ENCODE measurements around the gene KCNB1. TPM values are rescaled to one million over a fixed set of nuclear protein-coding genes. Genes with fewer than 3 reads are reported as not detected.

Gene KCNB1
- total and polyA plus RNA-seq, 4 donors, result under 0.01 to 3.4 (median 1.4) TPM

- TF ChIP-seq RAD21 (IDR thresholded peaks at IDR 0.05) (no peak), NR2F2 (IDR thresholded peaks at IDR 0.05) (no peak), RXRA (IDR thresholded peaks at IDR 0.05) (no peak)
- Histone ChIP-seq H3K27ac (ENCODE audit: low read depth in 1 of 2, low read length in 2 of 2) (no peak overlapping the region), H3K4me1 (ENCODE audit: control insufficient read depth in 4 of 4, insufficient read depth in 4 of 4, low read length in 3 of 4) (peaks cover 10 to 40% (median 30%) of the 10 kb centered on the region in 4 donors), H3K4me3 (ENCODE audit: low read depth in 1 of 3, low read length in 3 of 3) (no peak overlapping the region), H3K36me3 (ENCODE audit: control insufficient read depth in 4 of 4, insufficient read depth in 3 of 4, low read depth in 1 of 4, low read length in 3 of 4) (no peaks in the 10 kb centered on the region), H3K9me3 (ENCODE audit: control insufficient read depth in 4 of 4, low read length in 3 of 4) (no peaks in the 10 kb centered on the region), H3K9ac (ENCODE audit: low read depth in 1 of 2, low read length in 2 of 2) (no peak overlapping the region), H3K27me3 (ENCODE audit: control insufficient read depth in 4 of 4, insufficient read depth in 4 of 4, low read length in 3 of 4) (no peaks in the 10 kb centered on the region)
- no peak for DNase-seq (ENCODE audit: low spot score)
- 85% methylated on average over 4 of the region's 4 CpGs for WGBS
Measured at GRCh38 chr20:49352751-49353150, 129.7 kb downstream of the KCNB1 start.

GRCh38 chr20:49351775-49352174 lies 130.7 kb downstream of the KCNB1 start:
- Histone ChIP-seq H3K9ac (ENCODE audit: low read depth in 1 of 2, low read length in 2 of 2) (no peak overlapping the region), H3K36me3 (ENCODE audit: control insufficient read depth in 4 of 4, insufficient read depth in 3 of 4, low read depth in 1 of 4, low read length in 3 of 4) (no peaks in the 10 kb centered on the region), H3K27ac (ENCODE audit: low read depth in 1 of 2, low read length in 2 of 2) (no peak overlapping the region), H3K27me3 (ENCODE audit: control insufficient read depth in 4 of 4, insufficient read depth in 4 of 4, low read length in 3 of 4) (no peaks in the 10 kb centered on the region), H3K9me3 (ENCODE audit: control insufficient read depth in 4 of 4, low read length in 3 of 4) (no peaks in the 10 kb centered on the region), H3K4me1 (ENCODE audit: control insufficient read depth in 4 of 4, insufficient read depth in 4 of 4, low read length in 3 of 4) (peaks cover 10 to 33% (median 25%) of the 10 kb centered on the region in 4 donors), H3K4me3 (ENCODE audit: low read depth in 1 of 3, low read length in 3 of 3) (no peak overlapping the region)
- no peak for DNase-seq (ENCODE audit: low spot score)
- TF ChIP-seq ZBTB33 (IDR thresholded peaks at IDR 0.05) (no peak), EGR1 (IDR thresholded peaks at IDR 0.05; ENCODE audit: low read depth in 2 of 2) (no peak), ATF3 (IDR thresholded peaks at IDR 0.05) (no peak), GABPA (IDR thresholded peaks at IDR 0.05 in 1 of 2, conservative IDR thresholded peaks at IDR 0.05 in 1 of 2) (no peak), HNF4G (IDR thresholded peaks at IDR 0.05) (no peak), REST (IDR thresholded peaks at IDR 0.05) (no peak), RAD21 (IDR thresholded peaks at IDR 0.05) (no peak), RXRA (IDR thresholded peaks at IDR 0.05) (no peak), MAX (IDR thresholded peaks at IDR 0.05) (no peak), NR2F2 (IDR thresholded peaks at IDR 0.05) (no peak), FOXA1 (IDR thresholded peaks at IDR 0.05) (no peak), FOXA2 (IDR thresholded peaks at IDR 0.05) (no peak), HNF4A (conservative IDR thresholded peaks at IDR 0.05) (no peak), CTCF (IDR thresholded peaks at IDR 0.05; ENCODE audit: low read depth, low read length, missing input control) (no peak), SP1 (IDR thresholded peaks at IDR 0.05) (no peak), JUND (IDR thresholded peaks at IDR 0.05) (no peak), YY1 (IDR thresholded peaks at IDR 0.05) (no peak), TAF1 (conservative IDR thresholded peaks at IDR 0.05) (no peak)
- WGBS, result 93% methylated on average over 4 of the region's 4 CpGs
